Hepatocyte (in vitro differentiated cells): ENCODE results near the gene FAM177B. TPM values are rescaled to one million over a fixed set of nuclear protein-coding genes. Genes with fewer than 3 reads are reported as not detected.

Source experiments
- DNase-seq: peaks from one replicate; pipeline ENCODE4 v3.0.0-alpha.2; 2016; ENCODE audit warnings: low spot score
- H2AFZ ChIP-seq: fragments of 200-600 bp; sonication (generic); 2 replicates; pipeline ENCODE4 v1.6.0; 2016; ENCODE audit warnings: antibody characterized with exemption, mild to moderate bottlenecking
- H3K27ac ChIP-seq: fragments of 200-600 bp; sonication (generic); 2 replicates; pipeline ENCODE4 v1.5.1; 2016; ENCODE audit warnings: mild to moderate bottlenecking
- H3K27me3 ChIP-seq: fragments of 200-600 bp; sonication (generic); 2 replicates; pipeline ENCODE4 v1.6.1; 2016
- H3K36me3 ChIP-seq: fragments of 200-600 bp; sonication (generic); replicated peaks from 2 replicates; pipeline ENCODE4 v1.5.1; 2016; ENCODE audit warnings: low read depth; ENCODE audit not compliant: insufficient read depth
- H3K4me1 ChIP-seq: fragments of 200-600 bp; sonication (generic); 2 replicates; pipeline ENCODE4 v1.5.1; 2016; ENCODE audit warnings: mild to moderate bottlenecking, moderate library complexity; ENCODE audit not compliant: insufficient read depth
- H3K4me2 ChIP-seq: fragments of 200-600 bp; sonication (generic); 2 replicates; pipeline ENCODE4 v1.6.0; 2016
- H3K4me3 ChIP-seq: fragments of 200-600 bp; sonication (generic); 2 replicates; pipeline ENCODE4 v1.5.1; 2016; ENCODE audit warnings: mild to moderate bottlenecking
- H3K79me2 ChIP-seq: fragments of 200-600 bp; sonication (generic); 2 replicates; pipeline ENCODE4 v1.6.0; 2017; ENCODE audit warnings: mild to moderate bottlenecking
- H3K9me2 ChIP-seq: fragments of 200-600 bp; sonication (generic); replicated peaks from 2 replicates; pipeline ENCODE4 v1.6.0; 2017; ENCODE audit warnings: mild to moderate bottlenecking; ENCODE audit not compliant: insufficient read depth
- H3K9me3 ChIP-seq: fragments of 200-600 bp; sonication (generic); 2 replicates; pipeline ENCODE4 v1.5.1; 2016; ENCODE audit warnings: low read depth, mild to moderate bottlenecking
- H4K20me1 ChIP-seq: fragments of 200-600 bp; sonication (generic); 2 replicates; pipeline ENCODE4 v1.6.0; 2016; ENCODE audit warnings: mild to moderate bottlenecking; ENCODE audit not compliant: insufficient read depth, poor library complexity, severe bottlenecking
- CTCF ChIP-seq: fragments of 200-600 bp; sonication (generic); IDR thresholded peaks from 2 replicates; pipeline ENCODE4 v1.5.1; 2016; ENCODE audit warnings: antibody characterized with exemption, mild to moderate bottlenecking; ENCODE audit not compliant: poor library complexity
- EZH2 ChIP-seq: fragments of 200-600 bp; sonication (generic); IDR thresholded peaks from 2 replicates; pipeline ENCODE4 v1.6.1; 2016; ENCODE audit warnings: antibody characterized with exemption, mild to moderate bottlenecking, borderline replicate concordance
- EZH2phosphoT487 ChIP-seq: fragments of 200-600 bp; sonication (generic); IDR thresholded peaks from one replicate; pipeline ENCODE4 v1.6.1; 2018; ENCODE audit warnings: antibody characterized with exemption, mild to moderate bottlenecking, low read depth, moderate library complexity; ENCODE audit not compliant: unreplicated experiment, severe bottlenecking
- WGBS: methylation state at CpG from one replicate; pipeline ENCODE4 v1.1.6; 2016; ENCODE audit warnings: low lambda C conversion rate; ENCODE audit errors: missing lambda C conversion rate; 5-methylcytosine and 5-hydroxymethylcytosine counted together
- polyA plus RNA-seq: library from polyadenylated mRNA; unstranded; fragments of >200 nt; fragmentation: Nextera tagmentation; extraction: Ambion mirVana; gene quantifications from 2 replicates; pipeline ENCODE4 v1.2.1, GENCODE V29; 2016
- total RNA-seq: library from RNA; depleted of rRNA; stranded (reverse); fragments of >200 nt; gene quantifications from 2 replicates; pipeline ENCODE4 v1.2.3, GENCODE V29; 2014

FAM177B gene
- total and polyA plus RNA-seq, 2 experiments from 2014 or later, result 0.19 to 1.7 TPM

- TF ChIP-seq CTCF (no peak), EZH2phosphoT487 (no peak), EZH2 (no peak)
- H3K9me2 ChIP-seq, result no peaks in the 10 kb centered on the region
- DNase-seq, result no peak
- WGBS, result 96% methylated on average over 2 of the region's 2 CpGs
- no peaks in the 10 kb centered on the region for H3K27me3 ChIP-seq
- no peak overlapping the region for H3K4me3 ChIP-seq
- H3K27ac ChIP-seq, result no peak overlapping the region
- H2AFZ ChIP-seq, result no peak overlapping the region
- no peaks in the 10 kb centered on the region for H3K4me1 ChIP-seq
- H3K4me2 ChIP-seq, result no peak overlapping the region
- H3K36me3 ChIP-seq, result peaks cover 9% of the 10 kb centered on the region
- peaks cover 40% of the 10 kb centered on the region for H3K79me2 ChIP-seq
- no peaks in the 10 kb centered on the region for H3K9me3 ChIP-seq
- peaks cover 4% of the 10 kb centered on the region for H4K20me1 ChIP-seq
Observed at GRCh38 chr1:222716393-222716792, 20.6 kb upstream of the FAM177B start.

GRCh38 chr1:222728746-222729145 lies 8.3 kb upstream of the FAM177B start:
- 97% methylated on average over 1 of the region's 1 CpG for WGBS
- DNase-seq, result no peak
- Histone ChIP-seq H3K4me3 (no peak overlapping the region), H3K4me1 (no peaks in the 10 kb centered on the region), H3K4me2 (no peak overlapping the region), H3K36me3 (peaks cover 9% of the 10 kb centered on the region), H3K27ac (no peak overlapping the region), H3K9me3 (no peaks in the 10 kb centered on the region), H3K27me3 (no peaks in the 10 kb centered on the region), H3K79me2 (no peaks in the 10 kb centered on the region), H3K9me2 (no peaks in the 10 kb centered on the region), H4K20me1 (no peaks in the 10 kb centered on the region), H2AFZ (no peak overlapping the region)
- TF ChIP-seq CTCF, result no peak
- TF ChIP-seq EZH2phosphoT487, result no peak
- TF ChIP-seq EZH2, result no peak

- no peak for DNase-seq
- Histone ChIP-seq H3K27ac (no peak overlapping the region), H3K4me3 (no peak overlapping the region), H3K79me2 (no peaks in the 10 kb centered on the region), H3K4me2 (no peak overlapping the region), H3K9me2 (no peaks in the 10 kb centered on the region), H3K36me3 (peaks cover 9% of the 10 kb centered on the region), H3K4me1 (no peaks in the 10 kb centered on the region), H4K20me1 (no peaks in the 10 kb centered on the region), H3K9me3 (no peaks in the 10 kb centered on the region), H3K27me3 (no peaks in the 10 kb centered on the region), H2AFZ (no peak overlapping the region)
- TF ChIP-seq EZH2phosphoT487 (no peak), EZH2 (no peak), CTCF (no peak)
- 100% methylated on average over 1 of the region's 1 CpG for WGBS
Observed at GRCh38 chr1:222730866-222731265, 6.1 kb upstream of the FAM177B start.
